ENCODE data around the gene LCORL. TPM values are rescaled to one million over a fixed set of nuclear protein-coding genes. Genes with fewer than 3 reads are reported as not detected.

The LCORL gene
- total and polyA plus RNA-seq, 9 donors, result 4.5 to 21.8 (median 16.6) TPM

DNA sequence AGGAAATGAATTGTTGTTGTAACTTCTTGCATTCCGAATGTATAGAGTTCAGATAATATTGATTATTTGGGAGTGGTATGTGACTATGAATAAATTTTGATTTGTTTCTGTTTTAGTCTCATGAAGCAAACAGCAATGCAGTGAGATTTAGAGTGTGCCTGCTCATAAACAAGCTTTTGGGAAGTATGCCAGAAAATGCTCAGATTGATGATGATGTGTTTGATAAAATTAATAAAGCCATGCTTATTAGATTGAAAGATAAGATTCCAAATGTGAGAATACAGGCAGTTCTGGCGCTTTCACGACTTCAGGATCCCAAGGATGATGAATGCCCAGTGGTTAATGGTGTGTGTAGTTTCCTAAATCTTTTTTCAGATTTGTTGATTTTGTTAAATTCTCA, 208.8 kb downstream of the LCORL start:
- Histone ChIP-seq H3K27me3 (no peaks in the 10 kb centered on the region), H3K9me3 (no peaks in the 10 kb centered on the region), H3K36me3 (no peaks in the 10 kb centered on the region), H3K4me3 (no peak overlapping the region), H3K27ac (no peak overlapping the region), H3K4me1 (ENCODE audit: insufficient read depth) (peaks cover under 1% of the 10 kb centered on the region)
- WGBS, 3 donors, result 73 to 81% (median 80%) methylated on average over 3 of the region's 3 CpGs
- DNase-seq, result no peak
- TF ChIP-seq EP300 (IDR thresholded peaks at IDR 0.05) (no peak), POLR2A (IDR thresholded peaks at IDR 0.05) (no peak)
- TF ChIP-seq, protein P1, sequence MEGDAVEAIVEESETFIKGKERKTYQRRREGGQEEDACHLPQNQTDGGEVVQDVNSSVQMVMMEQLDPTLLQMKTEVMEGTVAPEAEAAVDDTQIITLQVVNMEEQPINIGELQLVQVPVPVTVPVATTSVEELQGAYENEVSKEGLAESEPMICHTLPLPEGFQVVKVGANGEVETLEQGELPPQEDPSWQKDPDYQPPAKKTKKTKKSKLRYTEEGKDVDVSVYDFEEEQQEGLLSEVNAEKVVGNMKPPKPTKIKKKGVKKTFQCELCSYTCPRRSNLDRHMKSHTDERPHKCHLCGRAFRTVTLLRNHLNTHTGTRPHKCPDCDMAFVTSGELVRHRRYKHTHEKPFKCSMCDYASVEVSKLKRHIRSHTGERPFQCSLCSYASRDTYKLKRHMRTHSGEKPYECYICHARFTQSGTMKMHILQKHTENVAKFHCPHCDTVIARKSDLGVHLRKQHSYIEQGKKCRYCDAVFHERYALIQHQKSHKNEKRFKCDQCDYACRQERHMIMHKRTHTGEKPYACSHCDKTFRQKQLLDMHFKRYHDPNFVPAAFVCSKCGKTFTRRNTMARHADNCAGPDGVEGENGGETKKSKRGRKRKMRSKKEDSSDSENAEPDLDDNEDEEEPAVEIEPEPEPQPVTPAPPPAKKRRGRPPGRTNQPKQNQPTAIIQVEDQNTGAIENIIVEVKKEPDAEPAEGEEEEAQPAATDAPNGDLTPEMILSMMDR (IDR thresholded peaks at IDR 0.05), result no peak
- intact Hi-C loops (cut with DNase I), result loop anchor here in 2 of 4 donors (10.0 kb wide), 2 partner anchors 772 to 782 kb away; no protein-coding TSS in a partner anchor

DNA sequence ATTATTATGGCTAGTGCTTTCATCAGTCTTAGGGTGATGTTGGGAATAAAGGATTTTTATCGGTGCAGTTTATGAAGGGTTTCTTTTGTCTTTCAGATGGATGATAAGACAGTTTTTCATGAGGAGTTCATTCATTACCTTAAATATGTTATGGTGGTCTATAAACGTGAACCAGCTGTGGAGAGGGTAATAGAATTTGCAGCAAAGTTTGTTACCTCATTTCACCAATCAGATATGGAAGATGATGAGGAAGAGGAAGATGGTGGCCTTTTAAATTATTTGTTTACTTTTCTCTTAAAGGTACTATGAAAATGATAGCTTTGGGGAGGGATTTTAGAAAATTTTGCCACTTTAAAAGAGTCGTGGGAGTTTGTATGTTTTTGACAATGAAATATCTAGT, 209.4 kb downstream of the LCORL start:
- Histone ChIP-seq H3K9me3 (no peaks in the 10 kb centered on the region), H3K4me3 (no peak overlapping the region), H3K36me3 (no peaks in the 10 kb centered on the region), H3K27me3 (no peaks in the 10 kb centered on the region), H3K27ac (no peak overlapping the region), H3K4me1 (ENCODE audit: insufficient read depth) (peaks cover 5% of the 10 kb centered on the region)
- intact Hi-C loops (cut with DNase I), result loop anchor here in 2 of 4 donors (10.0 kb wide), 2 partner anchors 773 to 783 kb away; no protein-coding TSS in a partner anchor
- DNase-seq, result no peak
- WGBS, 3 donors, result 13 to 19% (median 13%) methylated on average over 3 of the region's 3 CpGs
- TF ChIP-seq, protein P1 (IDR thresholded peaks at IDR 0.05), result no peak
- no peak for TF ChIP-seq POLR2A (IDR thresholded peaks at IDR 0.05)
- no peak for TF ChIP-seq EP300 (IDR thresholded peaks at IDR 0.05)

- no peak for TF ChIP-seq POLR2A (IDR thresholded peaks at IDR 0.05)
- no peak for TF ChIP-seq EP300 (IDR thresholded peaks at IDR 0.05)
- TF ChIP-seq, protein P1 (IDR thresholded peaks at IDR 0.05), result no peak
- Histone ChIP-seq H3K36me3 (no peaks in the 10 kb centered on the region), H3K27me3 (no peaks in the 10 kb centered on the region), H3K4me3 (peak overlapping the region; percentile 90), H3K9me3 (no peaks in the 10 kb centered on the region), H3K4me1 (ENCODE audit: insufficient read depth) (peaks cover 5% of the 10 kb centered on the region), H3K27ac (no peak overlapping the region)
- intact Hi-C loops (cut with DNase I), result loop anchor here in 2 of 4 donors (2.0 to 10.0 kb wide), 3 partner anchors 210 to 784 kb away; partner anchors contain the start of gene LCORL (in 1 of the 2)
- WGBS, 3 donors, result 1% methylated on average over 25 to 48 of the region's 48 CpGs
- DNase-seq, result peak in 1 of 5 donors; percentile 52
Measured at GRCh38 chr4:17811078-17811603, 210.4 kb downstream of the LCORL start.

GRCh38 chr4:17810260-17811077, 211.1 kb downstream of the LCORL start, which contains the start of the genes DCAF16 and NCAPG:
TSS of gene DCAF16 (minus strand) at chr4:17810757. CDS start at chr4:17804141, 6,616 bp downstream.
TSS of gene NCAPG (plus strand) at chr4:17810979. CDS start at chr4:17811078, 99 bp downstream.
- Histone ChIP-seq H3K36me3 (no peaks in the 10 kb centered on the region), H3K27ac (peak within 1 kb of the TSS; percentile 47 to 88), H3K4me3 (peak within 1 kb of the TSS; percentile 90), H3K4me1 (ENCODE audit: insufficient read depth) (peaks cover 5% of the 10 kb centered on the region), H3K9me3 (no peaks in the 10 kb centered on the region), H3K27me3 (no peaks in the 10 kb centered on the region)
- WGBS, 3 donors, result 0 to 1% (median 0%) methylated on average over 62 to 69 of the region's 69 CpGs
- TF ChIP-seq POLR2A (IDR thresholded peaks at IDR 0.05) (peak; percentile 92), EP300 (IDR thresholded peaks at IDR 0.05) (no peak)
- DNase-seq, result peak; percentile 99
- intact Hi-C loops (cut with DNase I), result loop anchor here in 2 of 4 donors (2.0 to 10.0 kb wide), 3 partner anchors 210 to 784 kb away; partner anchors contain the start of gene LCORL (in 1 of the 2)
